Glutamatergic neuron (in vitro differentiated cells): ENCODE results near the gene FAM222A. TPM values are rescaled to one million over a fixed set of nuclear protein-coding genes. Genes with fewer than 3 reads are reported as not detected.

Source experiments
- DNase-seq: peaks from one replicate; pipeline ENCODE4 v3.0.0; 2022
- H3K27ac Mint-ChIP-seq: one replicate; pipeline ENCODE4 v1.8.0; 2020; ENCODE audit warnings: mild to moderate bottlenecking, mixed read lengths, inconsistent platforms; ENCODE audit not compliant: unreplicated experiment
- H3K27me3 Mint-ChIP-seq: one replicate; pipeline ENCODE4 v1.8.0; 2020; ENCODE audit warnings: mild to moderate bottlenecking, moderate library complexity, mixed read lengths, inconsistent platforms; ENCODE audit not compliant: unreplicated experiment
- H3K36me3 Mint-ChIP-seq: one replicate; pipeline ENCODE4 v1.8.0; 2020; ENCODE audit warnings: mild to moderate bottlenecking, mixed read lengths, inconsistent platforms; ENCODE audit not compliant: unreplicated experiment
- H3K4me1 Mint-ChIP-seq: one replicate; pipeline ENCODE4 v1.8.0; 2020; ENCODE audit warnings: mild to moderate bottlenecking, low read depth, mixed read lengths, inconsistent platforms; ENCODE audit not compliant: unreplicated experiment
- H3K4me3 Mint-ChIP-seq: one replicate; pipeline ENCODE4 v1.8.0; 2020; ENCODE audit warnings: mild to moderate bottlenecking, mixed read lengths, inconsistent platforms; ENCODE audit not compliant: unreplicated experiment
- H3K9me3 Mint-ChIP-seq: one replicate; pipeline ENCODE4 v1.8.0; 2020; ENCODE audit warnings: mild to moderate bottlenecking, moderate library complexity, mixed read lengths, inconsistent platforms; ENCODE audit not compliant: unreplicated experiment
- CTCF ChIP-seq: fragments of 200-600 bp; sonication (generic); IDR thresholded peaks from one replicate; pipeline ENCODE4 v1.5.0; 2021; ENCODE audit not compliant: partially characterized antibody, unreplicated experiment
- total RNA-seq: library from RNA; stranded (reverse); fragmentation: NEBNext Ultra II Directional; extraction: Animal tissue kit (Norgen Biotek cat#: 25700); gene quantifications from one replicate; pipeline ENCODE4 v1.2.1, GENCODE V29; 2021; ENCODE audit not compliant: unreplicated experiment

FAM222A gene
- total RNA-seq, 1 donor from 2014 or later = 18.1 TPM

- H3K9me3 Mint-ChIP-seq = peaks cover 3% of the 10 kb centered on the region
These were observed 26.4 kb downstream of the FAM222A start for GRCh38 chr12:109739747-109740693.

GRCh38 chr12:109740694-109741245, 27.1 kb downstream of the FAM222A start:
- DNase-seq = peak; percentile 10
- Mint-ChIP-seq H3K9me3 (peaks cover 3% of the 10 kb centered on the region), H3K27me3 (peaks cover 5% of the 10 kb centered on the region), H3K4me3 (no peak overlapping the region), H3K27ac (peak overlapping the region; percentile 5), H3K36me3 (no peaks in the 10 kb centered on the region), H3K4me1 (peaks cover 42% of the 10 kb centered on the region)
- no peak for TF ChIP-seq CTCF

More at GRCh38 chr12:109739747-109740693, 26.4 kb downstream of the FAM222A start:
- Mint-ChIP-seq H3K4me3 (no peak overlapping the region), H3K27me3 (peaks cover 5% of the 10 kb centered on the region), H3K36me3 (no peaks in the 10 kb centered on the region), H3K4me1 (peaks cover 50% of the 10 kb centered on the region), H3K27ac (peak overlapping the region; percentile 5)
- DNase-seq = peak; percentile 56
- no peak for TF ChIP-seq CTCF

GRCh38 chr12:109741286-109741969, 27.8 kb downstream of the FAM222A start:
- Mint-ChIP-seq H3K27me3 (peaks cover 5% of the 10 kb centered on the region), H3K4me3 (no peak overlapping the region), H3K4me1 (peaks cover 39% of the 10 kb centered on the region), H3K27ac (no peak overlapping the region), H3K36me3 (no peaks in the 10 kb centered on the region), H3K9me3 (peaks cover 3% of the 10 kb centered on the region)
- TF ChIP-seq CTCF = no peak
- DNase-seq = peak; percentile 11

GRCh38 chr12:109741970-109742703, 28.5 kb downstream of the FAM222A start:
- no peak overlapping the region for H3K27ac Mint-ChIP-seq
- peaks cover 34% of the 10 kb centered on the region for H3K4me1 Mint-ChIP-seq
- peak overlapping the region; percentile 40 for H3K4me3 Mint-ChIP-seq
- DNase-seq = peak; percentile 77
- H3K27me3 Mint-ChIP-seq = peaks cover 5% of the 10 kb centered on the region
- no peak for TF ChIP-seq CTCF
- H3K9me3 Mint-ChIP-seq = peaks cover 3% of the 10 kb centered on the region
- H3K36me3 Mint-ChIP-seq = no peaks in the 10 kb centered on the region
